HG03066 (cell line): ENCODE measurements around the gene RET.

ENCODE experiments used
- ATAC-seq: cut with Tn5 transposase; IDR thresholded peaks from one replicate; pipeline ENCODE4 v1.9.1; 2021; ENCODE audit warnings: low read depth; ENCODE audit not compliant: unreplicated experiment

RET gene

DNA sequence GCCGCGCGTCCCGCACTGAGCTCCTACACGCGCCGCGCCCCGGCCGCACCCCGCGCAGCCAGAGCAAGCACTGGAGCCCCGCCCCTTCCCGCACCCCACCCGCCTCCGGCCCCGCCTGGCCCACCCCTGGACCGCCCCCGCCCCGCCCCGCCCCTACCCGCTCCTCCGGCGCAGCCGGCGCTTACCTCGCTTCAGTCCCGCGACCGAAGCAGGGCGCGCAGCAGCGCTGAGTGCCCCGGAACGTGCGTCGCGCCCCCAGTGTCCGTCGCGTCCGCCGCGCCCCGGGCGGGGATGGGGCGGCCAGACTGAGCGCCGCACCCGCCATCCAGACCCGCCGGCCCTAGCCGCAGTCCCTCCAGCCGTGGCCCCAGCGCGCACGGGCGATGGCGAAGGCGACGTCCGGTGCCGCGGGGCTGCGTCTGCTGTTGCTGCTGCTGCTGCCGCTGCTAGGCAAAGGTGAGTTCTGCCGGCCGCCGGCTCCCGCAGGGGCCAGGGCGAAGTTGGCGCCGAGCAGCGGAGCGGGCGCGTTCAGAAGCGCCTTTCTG lies at the start of gene RET:
RET (plus strand) TSS at position 194 of the 545 bp plus-strand sequence; CDS start at position 384, 190 bp downstream.
- no peak for ATAC-seq

DNA sequence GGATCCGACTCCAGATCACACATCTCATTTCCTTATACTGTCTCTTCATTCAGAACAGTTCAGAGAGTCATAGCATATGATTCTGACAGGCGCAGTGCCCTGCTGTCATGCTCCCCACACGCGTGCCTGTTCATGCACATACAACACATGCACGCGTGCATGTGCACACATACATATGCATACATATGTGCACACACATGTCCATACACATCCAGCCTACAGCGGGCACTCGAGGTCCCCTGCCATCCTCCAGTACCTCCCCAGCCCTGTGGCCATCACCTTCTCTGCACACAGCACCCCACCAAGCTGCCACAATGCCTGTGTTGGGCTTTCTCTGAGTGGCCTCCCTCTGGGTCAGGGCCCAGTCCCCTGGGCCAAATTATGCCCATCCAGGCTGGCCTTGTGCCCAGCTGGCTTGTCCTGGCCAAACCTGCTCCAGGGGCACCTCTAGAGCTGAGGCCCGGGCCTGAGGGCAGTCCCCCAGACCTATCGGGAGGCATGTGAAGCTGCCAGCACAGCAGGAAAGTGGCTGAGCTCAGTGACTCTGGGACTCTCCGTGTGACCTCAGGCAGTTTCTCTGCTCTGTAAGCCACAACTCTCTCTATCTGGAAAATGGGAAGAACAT lies 49.4 kb upstream of the RET start:
- ATAC-seq: no peak

DNA sequence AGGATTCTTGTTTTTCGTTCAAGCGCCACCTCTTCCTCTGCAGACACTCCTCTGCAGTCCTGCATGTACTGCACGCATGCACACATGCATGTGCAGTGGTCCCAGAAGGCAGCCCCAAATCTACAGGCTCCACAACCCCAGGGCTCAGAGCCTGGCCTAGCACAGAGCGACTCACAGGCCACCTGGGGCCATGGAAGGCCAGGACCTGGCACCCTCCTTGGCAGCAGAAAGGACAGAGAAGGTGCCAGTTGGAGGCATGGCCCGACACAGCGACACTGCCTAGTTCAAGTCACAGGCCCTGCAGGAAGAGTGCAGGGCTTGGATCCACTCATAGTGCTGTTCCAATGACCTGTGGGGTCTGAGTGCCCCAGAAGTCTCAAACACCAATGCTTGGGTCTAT lies 48.7 kb upstream of the RET start:
- no peak for ATAC-seq

DNA sequence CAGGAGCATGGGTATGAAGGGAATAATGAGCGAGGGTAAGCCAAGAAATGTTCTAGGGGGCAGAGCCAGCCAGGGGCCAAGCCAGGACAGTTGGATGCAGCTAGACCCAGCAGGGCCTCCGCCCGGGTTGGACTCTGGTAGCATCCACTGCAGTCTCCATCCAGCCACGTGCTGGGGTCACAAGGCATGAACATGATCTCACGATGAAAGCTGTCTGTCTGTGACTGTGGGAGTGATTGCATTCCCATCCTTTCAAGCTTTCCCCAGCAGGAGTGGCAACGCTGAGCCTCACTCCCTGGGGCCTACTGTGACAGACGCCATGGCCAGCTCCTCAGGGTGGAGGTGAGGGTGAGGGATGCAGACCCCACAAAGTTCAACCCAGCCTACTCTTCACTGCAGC lies 47.8 kb upstream of the RET start:
- ATAC-seq: no peak

DNA sequence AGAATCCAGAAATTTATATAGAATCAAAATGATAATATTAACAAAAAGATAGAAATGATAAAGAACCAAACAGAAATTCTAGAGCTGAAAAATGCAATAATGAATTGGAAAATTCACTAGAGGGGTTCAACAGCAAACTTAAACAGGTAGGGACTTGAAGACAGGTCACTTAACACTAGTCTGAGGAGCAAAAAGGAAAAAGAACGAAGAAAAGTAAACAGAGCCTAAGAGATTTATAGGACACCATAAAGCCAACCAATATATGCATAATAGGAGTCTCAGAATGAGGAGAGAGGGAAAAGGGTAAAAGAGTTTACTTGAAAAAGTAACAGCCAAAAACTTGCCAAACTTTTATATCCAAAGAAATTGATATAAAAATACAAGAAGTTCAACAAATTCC lies 44.3 kb upstream of the RET start:
- no peak for ATAC-seq

- ATAC-seq: no peak
Measured at GRCh38 chr10:43035800-43036199, 41.1 kb upstream of the RET start.

DNA sequence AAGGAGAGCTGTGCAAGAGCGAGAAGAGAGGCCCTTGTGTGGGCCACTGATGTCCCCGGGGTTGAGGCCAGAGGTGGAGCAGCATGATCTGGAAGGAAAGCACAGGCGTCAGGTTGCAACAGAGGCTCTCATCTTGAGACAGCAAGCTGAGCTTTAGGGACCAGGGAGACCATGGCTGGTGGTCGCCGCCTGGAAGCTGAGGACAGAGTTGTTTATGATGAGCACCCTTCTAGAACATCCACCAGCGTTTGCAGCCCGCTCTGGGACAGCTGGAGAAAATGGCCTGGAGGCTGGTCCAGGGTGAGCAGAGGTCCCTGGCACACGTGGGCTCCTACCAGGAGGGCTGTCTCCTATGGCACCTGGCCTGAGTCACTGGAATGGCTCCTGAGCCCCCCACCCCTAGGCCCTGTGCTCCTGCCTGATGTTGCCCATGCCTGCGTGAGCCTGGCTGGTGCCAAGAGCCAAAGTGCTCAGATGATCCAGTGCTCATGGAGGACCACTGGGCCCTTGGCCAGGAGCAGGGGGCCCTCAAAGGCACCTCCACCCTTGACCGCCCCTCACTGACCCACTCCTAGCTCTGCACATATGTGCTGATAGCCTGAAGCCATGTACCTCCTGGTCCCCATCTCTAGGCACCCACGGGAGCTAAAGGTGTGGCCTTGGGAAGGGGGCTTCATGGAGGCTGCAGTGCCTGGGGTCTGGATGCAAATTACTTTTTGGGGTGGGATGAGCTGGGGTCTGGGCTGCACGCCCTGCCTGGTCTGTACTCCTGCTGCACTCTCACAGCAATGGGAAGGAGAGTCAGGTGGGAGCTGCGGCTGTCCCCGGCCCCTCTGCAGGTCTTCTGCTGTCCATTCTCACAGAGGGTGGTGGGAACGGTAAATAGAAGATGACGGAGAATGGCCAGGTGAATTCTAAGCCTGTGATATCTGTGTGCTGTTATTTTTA lies 40.1 kb upstream of the RET start:
- ATAC-seq: no peak

DNA sequence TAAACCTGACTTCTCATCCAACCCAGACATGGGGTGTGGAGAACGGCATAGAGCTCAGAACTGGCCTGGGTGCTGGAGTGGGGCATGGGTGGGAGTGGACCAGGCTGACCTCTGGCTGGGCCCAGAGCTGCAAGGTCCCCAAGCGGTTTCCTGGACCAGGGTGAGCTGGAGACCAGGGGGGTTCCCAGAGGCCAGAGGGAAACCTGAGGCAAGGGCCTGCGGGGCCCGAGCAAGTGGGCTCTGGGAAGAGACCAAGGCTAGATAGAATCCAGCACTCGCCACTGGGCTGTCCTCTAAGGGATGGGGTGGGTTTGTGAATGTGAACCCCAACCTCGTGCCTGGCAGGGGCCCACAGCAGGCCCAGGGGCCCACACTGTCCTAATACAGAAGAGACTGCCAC lies 39.4 kb upstream of the RET start:
- no peak for ATAC-seq

DNA sequence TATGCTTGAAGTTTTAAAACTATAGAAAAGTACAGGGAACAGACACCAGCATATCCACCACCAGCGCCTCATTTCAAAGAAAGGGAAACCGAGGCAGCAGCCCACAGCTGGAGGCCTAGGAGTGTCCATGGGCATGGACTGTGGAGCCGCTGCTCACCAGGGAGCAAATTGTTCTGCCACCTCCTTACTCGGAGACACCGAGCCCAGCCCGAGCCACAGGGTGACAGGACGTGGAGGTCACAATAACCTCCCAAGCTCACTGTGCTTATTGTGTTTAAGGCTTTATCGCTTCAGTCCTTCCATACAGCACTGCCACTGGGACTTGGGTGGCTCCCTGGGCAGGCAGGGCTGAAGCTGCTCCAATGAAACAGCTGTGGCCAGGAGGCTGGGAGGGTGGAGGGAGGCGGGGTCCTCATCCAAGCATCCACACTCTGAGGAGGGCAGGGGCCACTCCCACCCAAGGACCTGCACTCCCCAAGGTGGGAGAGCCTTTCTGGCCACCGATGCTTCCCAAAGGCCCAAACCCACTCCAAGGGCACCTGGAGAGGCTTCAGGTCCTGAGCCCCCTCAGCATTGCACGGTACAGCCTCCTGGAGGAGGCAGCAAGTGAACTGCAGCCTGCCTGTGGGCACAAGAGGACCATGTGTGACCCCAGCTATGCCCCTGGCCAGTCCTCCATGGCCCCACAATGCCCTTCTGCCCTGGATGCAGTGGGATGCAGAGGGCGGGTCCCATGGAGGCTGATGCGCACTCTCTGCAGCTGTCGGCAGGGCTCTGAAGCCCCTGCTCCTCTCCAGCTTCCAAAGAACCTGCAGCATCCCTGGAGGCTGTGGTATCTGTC lies 38.7 kb upstream of the RET start:
- ATAC-seq: no peak

GRCh38 chr10:43038783-43039623 lies 37.9 kb upstream of the RET start:
- no peak for ATAC-seq

DNA sequence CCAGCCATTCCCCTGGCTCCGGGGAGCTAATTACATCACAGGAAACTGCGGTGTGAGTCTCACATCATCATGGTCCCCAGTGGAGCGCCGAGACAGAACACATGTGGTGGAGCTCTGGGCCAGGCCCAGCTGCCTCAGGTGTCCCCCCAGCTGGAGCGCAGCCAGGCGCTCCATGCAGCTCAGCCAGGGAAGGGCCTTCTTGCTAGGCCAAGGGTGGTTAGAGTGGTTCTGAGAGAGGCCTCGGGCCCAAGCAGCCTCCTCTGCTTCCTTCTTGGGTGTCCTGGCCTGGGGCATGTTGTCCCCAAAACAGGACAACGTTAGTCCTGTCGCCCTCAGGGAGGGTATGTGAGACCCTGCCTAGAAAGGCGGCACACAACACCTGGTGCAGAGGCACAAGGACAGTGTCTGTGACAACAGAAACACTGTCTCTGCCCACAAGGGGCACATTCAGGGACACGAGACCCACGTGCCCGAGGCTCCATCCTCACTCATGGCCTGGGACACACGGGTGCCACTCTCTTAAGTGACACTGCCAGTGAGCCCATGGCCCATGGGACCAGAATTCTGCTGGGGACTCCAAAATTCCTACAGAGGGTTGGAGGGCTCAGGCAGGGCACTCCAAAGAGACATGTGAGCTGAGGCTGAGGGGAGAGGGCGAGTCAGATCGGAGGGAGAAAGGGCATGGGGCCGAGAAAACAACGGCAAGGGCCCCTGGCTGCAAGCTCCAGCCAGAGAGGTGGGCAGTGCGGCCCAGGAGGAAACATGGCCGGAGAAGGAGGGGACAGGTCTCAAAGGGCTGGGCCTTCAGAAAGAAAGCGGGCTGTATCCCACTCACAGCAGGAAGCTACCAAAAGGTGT lies 37.0 kb upstream of the RET start:
- no peak for ATAC-seq

- no peak for ATAC-seq
Measured at GRCh38 chr10:43040482-43041256, 36.2 kb upstream of the RET start.

DNA sequence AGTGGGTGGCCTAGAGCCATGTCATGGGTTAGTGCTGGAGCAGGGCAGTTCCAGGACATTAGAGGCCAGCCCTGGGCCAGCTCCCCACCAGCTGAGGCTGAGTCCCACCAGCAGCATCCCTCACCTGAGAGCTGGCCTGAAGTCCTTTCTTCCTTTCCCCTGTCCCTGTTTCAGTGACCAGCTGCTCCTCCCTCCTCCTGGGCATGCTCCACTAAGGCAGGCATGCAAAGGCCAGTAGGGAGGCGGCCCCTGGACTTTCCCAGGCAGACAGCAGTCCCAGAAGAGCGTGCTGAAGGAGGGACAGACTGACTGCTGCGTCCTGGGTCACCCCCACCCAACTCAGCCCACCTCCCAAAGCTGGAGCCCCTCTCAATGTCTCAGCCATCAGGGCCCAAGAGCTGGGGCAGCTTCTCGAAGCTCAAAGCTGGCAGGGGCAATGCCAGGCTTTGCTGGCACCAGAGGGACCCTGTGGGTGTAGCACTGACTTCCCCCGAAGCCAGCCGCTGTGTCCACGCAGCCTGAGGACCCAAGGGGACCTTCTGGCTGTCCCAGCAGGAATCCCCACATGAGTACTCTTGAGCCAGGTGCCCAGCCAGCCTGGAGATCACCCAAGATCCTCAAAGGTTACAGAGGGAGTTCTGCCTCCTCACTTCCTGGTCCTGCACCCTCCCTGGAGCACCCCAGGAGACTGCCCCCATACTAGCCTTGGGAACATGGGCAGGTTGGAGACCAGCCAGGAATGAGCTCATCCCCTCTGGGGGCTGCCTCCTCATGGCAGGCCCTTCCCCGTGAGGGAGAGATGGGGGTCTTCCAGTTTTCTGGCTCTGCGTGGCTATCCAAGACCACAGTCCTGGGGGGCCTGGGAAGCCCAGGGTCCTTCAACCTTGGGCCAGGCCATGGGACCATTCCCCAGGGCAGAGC lies 35.2 kb upstream of the RET start:
- no peak for ATAC-seq

GRCh38 chr10:43042503-43043341 lies 34.1 kb upstream of the RET start:
- ATAC-seq: no peak

GRCh38 chr10:43043342-43043772 lies 33.5 kb upstream of the RET start:
- ATAC-seq: no peak

GRCh38 chr10:43043773-43044447 lies 33.0 kb upstream of the RET start:
- ATAC-seq: no peak
